Lung (tissue), 12 donors: ENCODE measurements around the gene EMC8. TPM values are rescaled to one million over a fixed set of nuclear protein-coding genes. Genes with fewer than 3 reads are reported as not detected.

ENCODE experiments used
- ATAC-seq: fragments of 200-7000 bp; cut with Tn5 transposase; one replicate; pipeline ENCODE4 v1.9.1; 2020; ENCODE audit warnings: moderate number of reproducible peaks; ENCODE audit not compliant: insufficient read depth, low FRiP score
- DNase-seq, 3 donors: peaks; one replicate each; pipeline ENCODE4 v3.0.0-alpha.2; 2013 to 2017
- H3K27ac ChIP-seq, 2 donors: one replicate each; pipeline ENCODE4 v1.5.1; 2013; ENCODE audit warnings: mild to moderate bottlenecking in 2 of 2, moderate library complexity in 2 of 2, control low read depth in 1 of 2, inconsistent platforms in 1 of 2, low read depth in 1 of 2, low read length in 1 of 2
- H3K27me3 ChIP-seq, 3 donors: one replicate each; pipeline ENCODE4 v1.5.1; 2013; ENCODE audit warnings: low read length in 2 of 3; ENCODE audit not compliant: control insufficient read depth in 3 of 3, insufficient read depth in 3 of 3
- H3K36me3 ChIP-seq, 4 donors: one replicate each; pipeline ENCODE4 v1.5.1; 2013; ENCODE audit warnings: low read length in 4 of 4, mild to moderate bottlenecking in 1 of 4, moderate library complexity in 1 of 4; ENCODE audit not compliant: control insufficient read depth in 4 of 4, insufficient read depth in 4 of 4
- H3K4me1 ChIP-seq, 5 donors: one replicate each; pipeline ENCODE4 v1.5.1; 2013; ENCODE audit warnings: low read length in 5 of 5, mild to moderate bottlenecking in 2 of 5, moderate library complexity in 1 of 5; ENCODE audit not compliant: control insufficient read depth in 5 of 5, insufficient read depth in 5 of 5
- H3K4me3 ChIP-seq: one replicate; pipeline ENCODE4 v1.5.1; 2013; ENCODE audit warnings: mild to moderate bottlenecking, control low read depth, moderate library complexity
- H3K9ac ChIP-seq, 2 donors: one replicate each; pipeline ENCODE4 v1.5.1; 2013; ENCODE audit warnings: low read length in 2 of 2, control low read depth in 1 of 2; ENCODE audit not compliant: insufficient read depth in 1 of 2
- H3K9me3 ChIP-seq, 4 donors: one replicate each; pipeline ENCODE4 v1.5.1; 2013; ENCODE audit warnings: low read length in 3 of 4, mild to moderate bottlenecking in 1 of 4, moderate library complexity in 1 of 4; ENCODE audit not compliant: control insufficient read depth in 4 of 4, insufficient read depth in 3 of 4
- WGBS, 2 donors: extraction: QIAGEN DNeasy Blood & Tissue Kit; methylation state at CpG; one replicate each; pipeline ENCODE4 v1.1.7; 2013; 5-methylcytosine and 5-hydroxymethylcytosine counted together
- polyA plus RNA-seq, 2 donors: library from polyadenylated mRNA; stranded (reverse); fragments of 200-250 nt; gene quantifications; one replicate each; pipeline ENCODE4 v1.2.1, GENCODE V29; 2013
- total RNA-seq, 2 donors: library from RNA; depleted of rRNA in 1 of 2; stranded (reverse); fragments of >200 nt in 1 of 2; gene quantifications; one replicate each; pipeline ENCODE4 v1.2.1, GENCODE V29; 2014 to 2021
- TF ChIP-seq, protein P1 (sequence below): IDR thresholded peaks from 2 replicates; pipeline ENCODE4 v1.5.1; 2012; ENCODE audit warnings: mild to moderate bottlenecking; ENCODE audit errors: control extremely low read depth, extremely low read depth
- donor health status: control.
- donor health status: control.
- donor health status: Bipolar disorder and iron deficiency.
- donor health status: healthy.
- donor health status: DM: yes; HTN: yes; CAD: no.

The EMC8 gene
- total and polyA plus RNA-seq, 4 donors: 10.5 to 26.8 (median 17.5) TPM

DNA sequence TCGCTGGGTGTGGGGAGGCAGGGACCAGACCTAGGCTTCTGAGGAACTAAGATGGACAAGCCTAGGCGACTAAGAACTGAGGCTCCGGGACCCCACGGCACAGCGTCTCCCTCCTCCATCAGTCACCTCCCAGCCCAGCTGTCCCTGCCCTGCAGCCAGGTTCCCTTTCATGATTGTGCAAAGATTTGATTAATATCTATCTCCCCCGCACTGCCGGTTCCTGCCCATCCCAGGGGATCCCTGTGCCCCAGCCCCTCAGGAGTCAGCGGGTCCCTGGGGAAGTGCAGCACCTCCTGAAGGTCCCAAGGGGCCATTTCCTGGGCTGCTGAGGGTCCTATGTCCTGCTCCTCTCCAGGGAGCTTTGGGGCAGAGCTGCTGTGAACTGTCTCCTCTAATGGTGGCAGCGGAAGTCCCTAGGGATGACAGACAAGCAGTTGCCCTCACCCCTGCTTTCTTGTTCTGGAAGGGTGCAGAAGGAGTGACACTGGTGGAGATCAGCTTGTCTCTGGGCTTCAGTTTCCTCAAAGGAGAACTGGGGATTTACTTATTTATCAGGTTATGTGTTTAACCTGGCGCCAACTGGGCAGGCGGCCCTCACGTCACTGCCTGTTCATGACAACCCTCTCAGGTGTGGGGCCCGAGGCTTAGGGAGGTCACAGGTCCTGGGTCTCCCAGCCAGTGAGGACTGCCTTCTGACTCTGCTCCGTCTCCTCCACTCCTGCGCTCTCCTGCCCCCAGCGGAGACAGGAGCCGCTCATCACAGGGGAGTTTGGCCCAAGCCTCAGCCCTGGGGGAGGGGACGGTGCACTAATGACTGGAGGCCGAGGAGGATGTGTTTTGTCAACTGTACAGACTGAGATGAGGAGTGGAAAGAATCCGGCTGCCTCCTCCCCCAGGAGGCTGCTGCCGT, 46.6 kb downstream of the EMC8 start:
- Histone ChIP-seq H3K9me3 (no peaks in the 10 kb centered on the region), H3K4me1 (peaks cover 0 to 42% (median 14%) of the 10 kb centered on the region in 5 donors), H3K27me3 (peaks cover 0 to 3% (median 0%) of the 10 kb centered on the region in 3 donors), H3K27ac (no peak overlapping the region), H3K4me3 (no peak overlapping the region), H3K9ac (no peak overlapping the region), H3K36me3 (no peaks in the 10 kb centered on the region)
- ATAC-seq (no peak), DNase-seq (peak; percentile 80 to 82 (median 82))
- TF ChIP-seq, protein P1, sequence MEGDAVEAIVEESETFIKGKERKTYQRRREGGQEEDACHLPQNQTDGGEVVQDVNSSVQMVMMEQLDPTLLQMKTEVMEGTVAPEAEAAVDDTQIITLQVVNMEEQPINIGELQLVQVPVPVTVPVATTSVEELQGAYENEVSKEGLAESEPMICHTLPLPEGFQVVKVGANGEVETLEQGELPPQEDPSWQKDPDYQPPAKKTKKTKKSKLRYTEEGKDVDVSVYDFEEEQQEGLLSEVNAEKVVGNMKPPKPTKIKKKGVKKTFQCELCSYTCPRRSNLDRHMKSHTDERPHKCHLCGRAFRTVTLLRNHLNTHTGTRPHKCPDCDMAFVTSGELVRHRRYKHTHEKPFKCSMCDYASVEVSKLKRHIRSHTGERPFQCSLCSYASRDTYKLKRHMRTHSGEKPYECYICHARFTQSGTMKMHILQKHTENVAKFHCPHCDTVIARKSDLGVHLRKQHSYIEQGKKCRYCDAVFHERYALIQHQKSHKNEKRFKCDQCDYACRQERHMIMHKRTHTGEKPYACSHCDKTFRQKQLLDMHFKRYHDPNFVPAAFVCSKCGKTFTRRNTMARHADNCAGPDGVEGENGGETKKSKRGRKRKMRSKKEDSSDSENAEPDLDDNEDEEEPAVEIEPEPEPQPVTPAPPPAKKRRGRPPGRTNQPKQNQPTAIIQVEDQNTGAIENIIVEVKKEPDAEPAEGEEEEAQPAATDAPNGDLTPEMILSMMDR: no peak
- WGBS, 2 donors: 67 to 82% methylated on average over 21 of the region's 21 CpGs

DNA sequence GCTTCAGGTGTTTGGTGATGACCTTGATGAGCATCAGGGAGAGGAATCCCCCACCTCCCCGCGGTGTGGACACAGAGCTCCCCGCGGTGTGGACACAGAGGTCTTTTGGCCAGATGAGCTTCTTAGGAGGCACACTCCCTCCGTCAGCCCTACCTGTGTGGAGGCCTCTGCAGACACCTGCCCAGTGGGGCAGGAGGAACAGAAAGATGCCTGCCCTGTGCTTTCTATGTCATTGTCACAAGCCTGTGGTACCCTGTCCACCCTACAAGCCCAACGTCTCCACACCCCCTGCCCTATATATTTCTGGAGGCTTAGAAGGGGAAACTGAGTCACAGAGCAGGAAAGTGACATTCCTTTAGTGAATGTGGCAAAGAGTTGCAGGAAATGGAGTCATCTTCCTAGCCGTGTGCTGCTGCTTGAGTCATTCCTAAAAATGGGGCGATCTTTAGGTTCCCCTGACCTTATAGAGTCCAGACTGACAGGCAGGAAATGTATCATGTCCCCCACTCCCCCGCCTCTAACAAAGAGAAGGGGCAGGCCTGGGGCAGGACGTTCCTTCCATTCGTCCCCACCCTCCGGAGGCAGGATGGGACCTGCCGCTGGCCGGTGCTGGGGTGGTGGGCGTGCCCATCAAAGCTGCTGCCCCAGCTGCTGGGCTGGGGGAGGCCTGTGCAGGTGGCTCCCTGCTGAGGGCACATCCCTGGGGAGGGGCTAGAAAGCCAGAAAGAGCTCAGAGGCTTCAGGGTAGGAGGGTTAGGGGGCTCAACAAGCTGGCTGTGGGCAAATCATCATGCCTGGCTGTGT, 47.4 kb downstream of the EMC8 start:
- no peaks in the 10 kb centered on the region for H3K9me3 ChIP-seq
- peak in 1 of 3 donors; percentile 14 for DNase-seq
- no peak overlapping the region for H3K4me3 ChIP-seq
- H3K27ac ChIP-seq: no peak overlapping the region
- H3K36me3 ChIP-seq: peaks cover 0 to 3% (median 0%) of the 10 kb centered on the region in 4 donors
- no peak for ATAC-seq
- no peak overlapping the region for H3K9ac ChIP-seq
- 53% methylated on average over 15 of the region's 15 CpGs for whole genome bisulfite sequencing, 2 donors
- H3K4me1 ChIP-seq: peaks cover 0 to 42% (median 14%) of the 10 kb centered on the region in 5 donors
- peaks cover 0 to 3% (median 0%) of the 10 kb centered on the region in 3 donors for H3K27me3 ChIP-seq
- TF ChIP-seq, protein P1: no peak

DNA sequence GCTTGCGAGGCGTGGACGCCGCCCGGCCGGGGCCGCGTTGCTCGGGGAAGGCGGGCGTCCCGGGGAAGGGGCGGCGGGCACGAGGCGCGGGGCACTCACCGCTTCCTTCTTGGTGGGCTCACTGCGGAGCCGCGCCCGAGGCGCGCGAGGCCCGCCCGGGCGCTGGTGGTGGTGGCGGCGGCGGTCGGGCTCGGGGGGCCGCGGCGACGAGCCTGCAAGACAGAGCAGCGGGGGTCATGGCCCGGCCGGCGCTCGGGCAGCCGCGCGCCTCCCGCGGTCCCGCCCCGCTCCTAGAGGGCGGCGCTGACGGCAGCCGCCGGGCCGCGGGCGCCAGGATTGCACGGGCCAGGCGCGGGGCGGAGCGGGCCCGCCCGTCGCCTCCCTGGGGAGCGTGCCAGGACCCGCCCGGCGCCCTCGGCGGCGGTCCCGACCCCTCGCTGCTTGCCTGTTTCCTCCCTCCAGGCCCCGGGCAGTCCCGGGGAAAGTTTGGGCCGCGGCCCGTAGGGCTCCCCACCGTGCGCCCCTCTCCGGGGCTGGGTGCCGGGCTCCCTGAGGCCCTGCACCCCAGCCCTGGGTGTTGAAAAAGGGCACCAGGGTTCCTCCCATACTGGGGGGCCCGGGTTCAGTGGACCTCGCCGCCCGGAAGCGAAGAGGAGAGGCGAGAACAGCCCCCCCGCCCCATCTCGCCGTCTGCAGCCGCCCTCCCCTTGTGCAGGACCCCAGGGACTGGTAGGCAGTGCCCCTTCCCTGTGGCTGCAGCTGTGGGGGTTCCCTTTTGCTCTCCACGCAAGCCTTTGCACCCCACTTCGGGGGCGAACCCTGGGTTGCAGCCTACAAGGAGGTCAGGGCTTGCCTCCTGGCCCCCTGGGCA, 48.3 kb downstream of the EMC8 start, which contains the start of gene C16orf74:
Gene C16orf74, minus strand, starts transcription at position 270 of the 871 bp plus-strand sequence. CDS start 15,879 bp downstream, outside the sequence.
- Histone ChIP-seq H3K27ac (no peak within 1 kb of the TSS), H3K9ac (no peak within 1 kb of the TSS), H3K4me3 (peak within 1 kb of the TSS; percentile 23), H3K36me3 (peaks cover 0 to 3% (median 0%) of the 10 kb centered on the region in 4 donors), H3K9me3 (no peaks in the 10 kb centered on the region), H3K27me3 (peaks cover 0 to 3% (median 0%) of the 10 kb centered on the region in 3 donors), H3K4me1 (peaks cover 0 to 42% (median 14%) of the 10 kb centered on the region in 5 donors)
- ATAC-seq (peak; percentile 58), DNase-seq (peak; percentile 72 to 85 (median 79))
- TF ChIP-seq, protein P1: no peak
- WGBS, 2 donors: 6 to 11% methylated on average over 42 to 96 of the region's 96 CpGs
